Mucosa of descending colon (tissue), 3 donors: Measurements from ENCODE around the gene GSTM4. TPM values are rescaled to one million over a fixed set of nuclear protein-coding genes. Genes with fewer than 3 reads are reported as not detected.

ENCODE experiments used
- ATAC-seq: fragments of 200-7000 bp; cut with Tn5 transposase; one replicate; pipeline ENCODE4 v1.9.1; 2020; ENCODE audit warnings: mild to moderate bottlenecking, moderate library complexity
- DNase-seq, 3 donors: peaks; one replicate each; pipeline ENCODE4 v3.0.0-alpha.2; 2020
- H3K36me3 ChIP-seq: fragments of 200-600 bp; one replicate; pipeline ENCODE4 v1.8.0; 2021; ENCODE audit warnings: low read depth, mild to moderate bottlenecking
- H3K4me1 ChIP-seq: fragments of 200-600 bp; one replicate; pipeline ENCODE4 v1.8.0; 2021; ENCODE audit warnings: low read depth, mild to moderate bottlenecking
- H3K4me3 ChIP-seq: fragments of 200-600 bp; one replicate; pipeline ENCODE4 v1.8.0; 2021; ENCODE audit warnings: mild to moderate bottlenecking
- H3K9me3 ChIP-seq: fragments of 200-600 bp; one replicate; pipeline ENCODE4 v1.8.0; 2021; ENCODE audit warnings: mild to moderate bottlenecking
- intact Hi-C, 2 donors: fragments of 100-400 bp; cut with DNase I in 1 of 2; cut with micrococcal nuclease in 1 of 2; formaldehyde crosslinking; loops; one replicate each; pipeline versions ENCODE4 v1.11.0 to v1.11.1; 2022; cut with DNase I, micrococcal nuclease
- total RNA-seq, 3 donors: library from RNA; stranded (reverse); fragmentation: NEBNext Ultra II Directional in 2 of 3; extraction: Animal tissue kit (Norgen Biotek cat#: 25700) in 2 of 3; gene quantifications; one replicate each; pipeline versions ENCODE4 v1.2.1 to v1.2.4, GENCODE V29; 2021 to 2023
- TF ChIP-seq, protein P1 (sequence below): fragments of 200-600 bp; IDR thresholded peaks from one replicate; pipeline ENCODE4 v1.8.0; 2022; ENCODE audit warnings: antibody characterized with exemption, mild to moderate bottlenecking
- donor health status: DM: no; HTN: no; CAD: no; lungs with moderate emphysema.
- donor health status: DM: no; HTN: no; CAD: no.
- donor health status: DM: no; HTN: yes; CAD: no.

The GSTM4 gene
- total RNA-seq, 3 donors from 2014 or later: 63.4 to 96.3 (median 74.2) TPM

DNA sequence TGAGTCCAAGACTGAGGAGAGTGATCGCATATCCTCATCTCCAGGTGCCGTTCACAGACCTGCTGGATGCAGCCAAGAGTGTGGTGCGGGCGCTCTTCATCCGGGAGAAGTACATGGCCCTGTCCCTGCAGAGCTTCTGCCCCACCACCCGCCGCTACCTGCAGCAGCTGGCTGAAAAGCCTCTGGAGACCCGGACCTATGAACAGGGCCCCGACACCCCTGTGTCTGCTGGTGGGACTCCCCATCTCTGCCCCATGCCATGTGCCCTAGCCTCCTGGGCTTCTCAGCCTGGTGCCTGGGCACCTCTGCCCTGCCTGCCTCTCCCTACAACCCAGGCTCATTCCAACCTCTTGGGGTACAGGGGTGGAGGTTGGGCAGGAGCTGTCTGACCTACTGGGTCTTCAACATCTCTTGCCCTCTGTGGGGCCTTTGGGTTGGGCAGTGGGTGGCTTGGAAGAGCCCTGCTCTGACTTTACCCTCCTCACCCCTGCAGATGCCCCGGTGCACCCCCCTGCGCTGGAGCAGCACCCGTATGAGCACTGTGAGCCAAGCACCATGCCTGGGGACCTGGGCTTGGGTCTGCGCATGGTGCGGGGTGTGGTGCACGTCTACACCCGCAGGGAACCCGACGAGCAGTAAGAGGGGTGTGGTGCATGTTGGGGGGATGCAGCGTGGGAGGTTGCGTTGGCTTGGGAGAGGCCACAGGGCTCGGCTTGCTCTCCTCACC is 29.1 kb upstream of the GSTM4 start:
- Histone ChIP-seq H3K36me3 (no peaks in the 10 kb centered on the region), H3K4me3 (no peak overlapping the region), H3K4me1 (peaks cover 4% of the 10 kb centered on the region), H3K9me3 (no peaks in the 10 kb centered on the region)
- ATAC-seq: no peak
- intact Hi-C loops: no loop called here
- DNase-seq: no peak
- TF ChIP-seq, protein P1, sequence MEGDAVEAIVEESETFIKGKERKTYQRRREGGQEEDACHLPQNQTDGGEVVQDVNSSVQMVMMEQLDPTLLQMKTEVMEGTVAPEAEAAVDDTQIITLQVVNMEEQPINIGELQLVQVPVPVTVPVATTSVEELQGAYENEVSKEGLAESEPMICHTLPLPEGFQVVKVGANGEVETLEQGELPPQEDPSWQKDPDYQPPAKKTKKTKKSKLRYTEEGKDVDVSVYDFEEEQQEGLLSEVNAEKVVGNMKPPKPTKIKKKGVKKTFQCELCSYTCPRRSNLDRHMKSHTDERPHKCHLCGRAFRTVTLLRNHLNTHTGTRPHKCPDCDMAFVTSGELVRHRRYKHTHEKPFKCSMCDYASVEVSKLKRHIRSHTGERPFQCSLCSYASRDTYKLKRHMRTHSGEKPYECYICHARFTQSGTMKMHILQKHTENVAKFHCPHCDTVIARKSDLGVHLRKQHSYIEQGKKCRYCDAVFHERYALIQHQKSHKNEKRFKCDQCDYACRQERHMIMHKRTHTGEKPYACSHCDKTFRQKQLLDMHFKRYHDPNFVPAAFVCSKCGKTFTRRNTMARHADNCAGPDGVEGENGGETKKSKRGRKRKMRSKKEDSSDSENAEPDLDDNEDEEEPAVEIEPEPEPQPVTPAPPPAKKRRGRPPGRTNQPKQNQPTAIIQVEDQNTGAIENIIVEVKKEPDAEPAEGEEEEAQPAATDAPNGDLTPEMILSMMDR: no peak

DNA sequence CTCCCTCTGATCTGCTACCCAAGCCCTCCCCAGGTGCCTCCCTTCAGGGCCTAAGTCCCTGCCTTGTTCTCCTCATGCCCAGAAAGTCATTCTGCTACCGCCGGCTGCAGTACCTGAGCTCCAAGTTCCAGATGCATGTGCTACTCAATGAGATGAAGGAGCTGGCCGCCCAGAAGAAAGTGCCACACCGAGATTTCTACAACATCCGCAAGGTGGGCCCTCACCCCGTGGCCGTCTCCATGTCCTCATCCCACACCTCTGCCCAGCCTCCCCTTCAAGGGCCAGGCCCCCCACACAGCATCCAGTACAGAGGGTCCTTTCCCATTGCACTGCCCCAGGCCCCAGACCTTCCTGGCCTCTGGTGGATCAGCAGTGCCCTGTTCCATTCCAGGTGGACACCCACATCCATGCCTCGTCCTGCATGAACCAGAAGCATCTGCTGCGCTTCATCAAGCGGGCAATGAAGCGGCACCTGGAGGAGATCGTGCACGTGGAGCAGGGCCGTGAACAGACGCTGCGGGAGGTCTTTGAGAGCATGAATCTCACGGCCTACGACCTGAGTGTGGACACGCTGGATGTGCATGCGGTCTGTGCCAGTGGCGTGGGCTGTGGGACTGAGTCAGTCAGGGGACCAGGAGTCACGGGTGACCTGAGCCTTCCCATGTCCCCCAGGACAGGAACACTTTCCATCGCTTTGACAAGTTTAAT is 28.1 kb upstream of the GSTM4 start:
- Histone ChIP-seq H3K9me3 (no peaks in the 10 kb centered on the region), H3K4me1 (peaks cover 8% of the 10 kb centered on the region), H3K36me3 (no peaks in the 10 kb centered on the region), H3K4me3 (no peak overlapping the region)
- intact Hi-C loops: no loop called here
- no peak for ATAC-seq
- DNase-seq: no peak
- TF ChIP-seq, protein P1: no peak

DNA sequence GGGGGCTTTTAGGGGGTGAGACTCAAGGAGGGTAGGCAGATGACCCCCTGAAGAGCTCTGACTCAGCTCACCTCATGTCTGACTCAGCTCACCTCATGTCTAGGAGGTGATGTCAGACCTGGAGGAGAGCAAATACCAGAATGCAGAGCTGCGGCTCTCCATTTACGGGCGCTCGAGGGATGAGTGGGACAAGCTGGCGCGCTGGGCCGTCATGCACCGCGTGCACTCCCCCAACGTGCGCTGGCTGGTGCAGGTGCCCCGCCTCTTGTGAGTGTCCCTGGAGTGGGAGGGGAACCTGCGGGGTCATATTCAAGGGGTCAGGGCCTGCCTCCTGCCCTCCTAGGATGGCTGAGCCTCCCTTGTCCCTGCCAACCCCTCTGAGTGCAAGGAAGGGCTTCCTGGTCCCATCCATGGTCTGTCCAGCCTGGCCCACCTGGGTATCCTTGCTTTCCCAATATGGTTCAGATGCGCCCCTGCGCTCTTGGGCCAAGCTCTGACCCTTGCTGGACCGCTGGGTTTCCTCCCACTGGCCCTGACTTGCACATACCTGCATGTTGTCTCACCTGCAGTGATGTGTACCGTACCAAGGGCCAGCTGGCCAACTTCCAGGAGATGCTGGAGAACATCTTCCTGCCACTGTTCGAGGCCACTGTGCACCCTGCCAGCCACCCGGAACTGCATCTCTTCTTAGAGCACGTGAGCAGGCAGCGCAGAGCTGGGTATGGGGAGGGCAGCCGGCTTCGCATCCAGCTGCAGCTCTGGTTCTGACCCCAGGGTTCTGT is 27.2 kb upstream of the GSTM4 start:
- ATAC-seq: no peak
- no peaks in the 10 kb centered on the region for H3K9me3 ChIP-seq
- DNase-seq: no peak
- TF ChIP-seq, protein P1: no peak
- H3K36me3 ChIP-seq: no peaks in the 10 kb centered on the region
- H3K4me3 ChIP-seq: no peak overlapping the region
- intact Hi-C loops: no loop called here
- peaks cover 7% of the 10 kb centered on the region for H3K4me1 ChIP-seq

DNA sequence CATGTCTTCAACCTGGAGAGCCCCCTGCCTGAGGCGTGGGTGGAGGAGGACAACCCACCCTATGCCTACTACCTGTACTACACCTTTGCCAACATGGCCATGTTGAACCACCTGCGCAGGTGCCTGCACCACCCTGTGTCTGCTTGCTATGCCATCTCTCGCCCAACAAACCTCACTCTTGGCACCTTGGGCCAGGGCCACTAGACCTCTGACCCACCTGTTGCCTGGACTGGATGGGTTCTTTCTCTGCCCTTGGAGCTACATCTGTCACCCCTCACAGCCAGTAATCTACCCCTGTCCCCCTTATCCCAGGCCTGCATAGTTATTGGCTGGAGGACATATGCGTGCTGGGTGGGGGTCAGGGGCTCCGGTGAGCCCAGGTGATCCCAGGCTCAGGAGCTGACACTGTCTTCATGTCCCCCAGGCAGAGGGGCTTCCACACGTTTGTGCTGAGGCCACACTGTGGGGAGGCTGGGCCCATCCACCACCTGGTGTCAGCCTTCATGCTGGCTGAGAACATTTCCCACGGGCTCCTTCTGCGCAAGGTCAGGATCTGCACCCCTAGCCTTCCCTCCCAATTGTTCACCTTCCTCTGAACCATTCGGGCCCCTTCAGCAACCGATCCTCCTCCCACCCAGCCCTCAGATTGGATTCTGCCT is 26.4 kb upstream of the GSTM4 start:
- DNase-seq: no peak

More for the DNA sequence above, 26.4 kb upstream of the GSTM4 start:
- no peak overlapping the region for H3K4me3 ChIP-seq
- H3K36me3 ChIP-seq: no peaks in the 10 kb centered on the region
- TF ChIP-seq, protein P1: no peak
- ATAC-seq: no peak
- peaks cover 7% of the 10 kb centered on the region for H3K4me1 ChIP-seq
- no peaks in the 10 kb centered on the region for H3K9me3 ChIP-seq
- intact Hi-C loops: loop anchor here in 1 of 2 donors (10.0 kb wide), 1 partner anchor 85 kb away; the partner anchor contains the start of gene GNAI3
